MCF 10A (cell line): ENCODE measurements around the gene PARL. TPM values are rescaled to one million over a fixed set of nuclear protein-coding genes. Genes with fewer than 3 reads are reported as not detected.

Source experiments
- BruUV-seq: library from RNA; stranded (reverse); fragments of 400-500 nt; replicated peaks from 2 replicates; lab custom pipeline; 2021; lab: Mats Ljungman, UMichigan
- CTCF ChIA-PET: fragments of 300-600 bp; sonication (Branson Sonifier 250); formaldehyde crosslinking; extraction: SDS; loops from one replicate; lab custom pipeline; 2021; ENCODE audit warnings: antibody characterized with exemption, inconsistent platforms; lab: Yijun Ruan, JAX
- POLR2A ChIA-PET: fragments of 300-600, 350-650 bp; sonication (Branson Sonifier 250); formaldehyde crosslinking; extraction: SDS; loops from one replicate; lab custom pipeline; 2020; ENCODE audit warnings: antibody characterized with exemption, inconsistent platforms; lab: Yijun Ruan, JAX
- DNase-seq: peaks from one replicate; pipeline ENCODE4 v3.0.0-alpha.2; 2018; ENCODE audit not compliant: unreplicated experiment
- H3K27ac Mint-ChIP-seq: one replicate; pipeline ENCODE4 v1.8.0; 2022; ENCODE audit warnings: mild to moderate bottlenecking, low read depth, mixed read lengths; ENCODE audit not compliant: unreplicated experiment
- H3K27me3 Mint-ChIP-seq: one replicate; pipeline ENCODE4 v1.8.0; 2022; ENCODE audit warnings: mixed read lengths; ENCODE audit not compliant: insufficient read depth, unreplicated experiment
- H3K36me3 Mint-ChIP-seq: one replicate; pipeline ENCODE4 v1.8.0; 2022; ENCODE audit warnings: mild to moderate bottlenecking, moderate library complexity, mixed read lengths; ENCODE audit not compliant: insufficient read depth, unreplicated experiment
- H3K4me1 Mint-ChIP-seq: one replicate; pipeline ENCODE4 v1.8.0; 2022; ENCODE audit warnings: mixed read lengths; ENCODE audit not compliant: insufficient read depth, unreplicated experiment
- H3K4me3 Mint-ChIP-seq: one replicate; pipeline ENCODE4 v1.8.0; 2022; ENCODE audit warnings: mild to moderate bottlenecking, moderate library complexity, mixed read lengths; ENCODE audit not compliant: unreplicated experiment
- H3K9me3 Mint-ChIP-seq: one replicate; pipeline ENCODE4 v1.8.0; 2022; ENCODE audit warnings: mixed read lengths; ENCODE audit not compliant: unreplicated experiment
- intact Hi-C: fragments of 100-400 bp; cut with micrococcal nuclease; formaldehyde crosslinking; loops from 2 replicates; pipeline ENCODE4 v1.14.1; 2022
- total RNA-seq: library from RNA; stranded (reverse); gene quantifications from 2 replicates; pipeline ENCODE4 v1.2.3, GENCODE V29; 2022
- TF ChIP-seq, protein P1 (sequence below): fragments of 200-600 bp; IDR thresholded peaks from one replicate; pipeline ENCODE4 v1.8.0; 2022; ENCODE audit warnings: antibody characterized with exemption, mild to moderate bottlenecking; ENCODE audit not compliant: unreplicated experiment

The PARL gene
- total RNA-seq, 1 experiment from 2014 or later: 88.0 TPM

DNA sequence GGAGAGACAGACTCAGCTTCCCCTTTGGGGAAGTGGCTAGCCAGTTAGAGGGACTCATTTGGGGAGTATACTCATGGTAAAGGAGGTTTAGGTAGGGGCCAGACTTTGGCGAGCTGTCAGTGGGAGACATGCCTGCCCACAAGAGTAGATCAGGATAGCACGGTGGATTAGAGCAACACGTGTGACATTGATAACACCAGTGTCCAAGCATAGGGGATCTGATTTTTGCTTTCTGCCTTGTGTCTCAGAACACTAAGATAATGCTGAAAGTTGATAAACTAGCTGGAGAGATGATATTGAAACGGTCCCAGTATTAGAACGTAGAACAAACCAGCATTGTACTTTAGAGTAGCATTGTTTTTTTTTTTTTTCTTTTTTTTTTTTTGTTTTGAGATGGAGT lies 85.2 kb downstream of the PARL start:
- Mint-ChIP-seq H3K27me3 (no peaks in the 10 kb centered on the region), H3K9me3 (no peaks in the 10 kb centered on the region), H3K4me1 (no peaks in the 10 kb centered on the region), H3K4me3 (no peak overlapping the region), H3K27ac (no peak overlapping the region), H3K36me3 (peaks cover 82% of the 10 kb centered on the region)
- TF ChIP-seq, protein P1, sequence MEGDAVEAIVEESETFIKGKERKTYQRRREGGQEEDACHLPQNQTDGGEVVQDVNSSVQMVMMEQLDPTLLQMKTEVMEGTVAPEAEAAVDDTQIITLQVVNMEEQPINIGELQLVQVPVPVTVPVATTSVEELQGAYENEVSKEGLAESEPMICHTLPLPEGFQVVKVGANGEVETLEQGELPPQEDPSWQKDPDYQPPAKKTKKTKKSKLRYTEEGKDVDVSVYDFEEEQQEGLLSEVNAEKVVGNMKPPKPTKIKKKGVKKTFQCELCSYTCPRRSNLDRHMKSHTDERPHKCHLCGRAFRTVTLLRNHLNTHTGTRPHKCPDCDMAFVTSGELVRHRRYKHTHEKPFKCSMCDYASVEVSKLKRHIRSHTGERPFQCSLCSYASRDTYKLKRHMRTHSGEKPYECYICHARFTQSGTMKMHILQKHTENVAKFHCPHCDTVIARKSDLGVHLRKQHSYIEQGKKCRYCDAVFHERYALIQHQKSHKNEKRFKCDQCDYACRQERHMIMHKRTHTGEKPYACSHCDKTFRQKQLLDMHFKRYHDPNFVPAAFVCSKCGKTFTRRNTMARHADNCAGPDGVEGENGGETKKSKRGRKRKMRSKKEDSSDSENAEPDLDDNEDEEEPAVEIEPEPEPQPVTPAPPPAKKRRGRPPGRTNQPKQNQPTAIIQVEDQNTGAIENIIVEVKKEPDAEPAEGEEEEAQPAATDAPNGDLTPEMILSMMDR: no peak
- intact Hi-C loops: no loop called here
- ChIA-PET POLR2A (no interaction called here), CTCF (interaction anchor here (0.6 kb wide), 1 partner anchor 12 kb away, joined by 3 read pairs; no protein-coding TSS in a partner anchor)
- BruUV-seq: no TSS peak
- DNase-seq: no peak

DNA sequence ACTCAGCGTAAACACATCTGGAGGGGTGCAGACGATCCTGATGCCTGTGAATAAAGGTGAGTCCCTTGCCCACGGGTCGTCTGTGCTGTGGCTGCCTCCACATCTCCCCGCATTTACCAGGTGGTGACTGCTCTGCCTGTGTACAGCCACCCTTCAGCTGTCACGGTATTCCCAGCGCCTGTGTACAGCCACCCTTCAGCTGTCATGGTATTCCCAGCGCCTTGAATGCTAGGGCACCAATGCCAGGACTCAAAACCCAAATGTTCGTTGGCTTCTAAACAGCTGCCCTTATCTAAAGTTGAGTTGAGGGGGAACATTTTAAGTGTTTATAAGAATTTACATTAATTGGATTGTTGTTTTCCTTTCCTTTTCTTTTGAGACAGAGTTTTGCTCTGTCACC lies 86.7 kb downstream of the PARL start:
- Mint-ChIP-seq H3K27ac (no peak overlapping the region), H3K9me3 (no peaks in the 10 kb centered on the region), H3K36me3 (peaks cover 81% of the 10 kb centered on the region), H3K4me1 (no peaks in the 10 kb centered on the region), H3K27me3 (no peaks in the 10 kb centered on the region), H3K4me3 (no peak overlapping the region)
- ChIA-PET POLR2A (no interaction called here), CTCF (interaction anchor here (1.2 kb wide), 1 partner anchor 9 kb away, joined by 5 read pairs; no protein-coding TSS in a partner anchor)
- BruUV-seq: no TSS peak
- intact Hi-C loops: no loop called here
- no peak for DNase-seq
- TF ChIP-seq, protein P1: no peak

DNA sequence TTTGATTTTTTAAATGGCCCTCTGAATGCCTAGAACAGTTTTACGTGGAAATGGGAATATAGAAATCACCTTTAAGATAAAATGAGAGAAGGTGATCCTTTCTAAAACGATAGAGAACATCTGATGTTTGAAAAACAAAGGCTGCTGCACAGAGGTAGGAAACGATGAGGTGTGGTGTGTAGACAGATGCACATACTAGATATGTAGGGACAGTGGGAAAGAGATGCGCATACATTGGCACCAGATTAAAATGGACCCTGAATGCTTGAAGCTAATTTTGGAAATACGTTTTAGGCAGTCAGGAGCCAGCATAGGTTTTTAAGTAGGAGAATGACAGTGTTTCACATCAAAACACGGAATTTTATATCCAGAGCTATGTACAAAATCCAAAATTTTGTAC lies 88.3 kb downstream of the PARL start:
- no TSS peak for BruUV-seq
- intact Hi-C loops: no loop called here
- ChIA-PET CTCF (interaction anchor here (0.7 kb wide), 1 partner anchor 74 kb away, joined by 3 read pairs; no protein-coding TSS in a partner anchor), POLR2A (interaction anchor here (1.3 kb wide), 1 partner anchor 10 kb away, joined by 6 read pairs; no protein-coding TSS in a partner anchor)
- peaks cover 81% of the 10 kb centered on the region for H3K36me3 Mint-ChIP-seq
- H3K9me3 Mint-ChIP-seq: no peaks in the 10 kb centered on the region
- DNase-seq: no peak
- H3K27ac Mint-ChIP-seq: no peak overlapping the region
- TF ChIP-seq, protein P1: no peak
- no peaks in the 10 kb centered on the region for H3K4me1 Mint-ChIP-seq
- H3K27me3 Mint-ChIP-seq: no peaks in the 10 kb centered on the region
- no peak overlapping the region for H3K4me3 Mint-ChIP-seq

DNA sequence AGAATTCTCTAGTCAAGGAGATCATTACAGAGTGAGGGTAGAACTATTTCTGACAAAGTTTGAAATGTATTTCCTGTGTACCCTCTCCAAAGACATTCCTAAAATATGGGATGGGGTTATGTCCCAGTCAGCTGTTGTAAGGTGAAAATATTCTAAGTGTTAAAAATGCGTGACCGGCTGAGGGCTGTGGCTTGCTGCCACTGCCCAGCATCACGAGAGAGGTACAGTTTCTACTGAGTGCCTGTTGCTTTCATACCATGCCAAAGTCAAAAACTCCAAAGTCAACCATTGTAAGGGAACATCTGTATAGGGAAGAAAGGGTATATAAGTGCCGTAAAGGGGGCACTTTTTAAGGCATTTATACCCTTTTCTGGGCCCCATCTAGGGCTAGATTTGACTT lies 90.2 kb downstream of the PARL start:
- TF ChIP-seq, protein P1: no peak
- no TSS peak for BruUV-seq
- H3K9me3 Mint-ChIP-seq: no peaks in the 10 kb centered on the region
- H3K4me3 Mint-ChIP-seq: no peak overlapping the region
- DNase-seq: no peak
- POLR2A ChIA-PET: no interaction called here
- no peak overlapping the region for H3K27ac Mint-ChIP-seq
- CTCF ChIA-PET: no interaction called here
- no peaks in the 10 kb centered on the region for H3K4me1 Mint-ChIP-seq
- intact Hi-C loops: no loop called here
- peaks cover 80% of the 10 kb centered on the region for H3K36me3 Mint-ChIP-seq
- no peaks in the 10 kb centered on the region for H3K27me3 Mint-ChIP-seq
